CD4-positive, alpha-beta T cell treated with Interleukin-10 for 1 hour (primary cell): ENCODE measurements around the gene CCDC142.

Experiments used
- DNase-seq: peaks from one replicate; pipeline ENCODE4 v3.0.0-alpha.2; 2020

Gene CCDC142

GRCh38 chr2:74441690-74442482 is 40.9 kb downstream of the CCDC142 start, which contains the start of gene RTKN:
TSS of gene RTKN (minus strand) at chr2:74441937. CDS start at chr2:74441816, 121 bp downstream.
- peak; percentile 46 for DNase-seq

DNA sequence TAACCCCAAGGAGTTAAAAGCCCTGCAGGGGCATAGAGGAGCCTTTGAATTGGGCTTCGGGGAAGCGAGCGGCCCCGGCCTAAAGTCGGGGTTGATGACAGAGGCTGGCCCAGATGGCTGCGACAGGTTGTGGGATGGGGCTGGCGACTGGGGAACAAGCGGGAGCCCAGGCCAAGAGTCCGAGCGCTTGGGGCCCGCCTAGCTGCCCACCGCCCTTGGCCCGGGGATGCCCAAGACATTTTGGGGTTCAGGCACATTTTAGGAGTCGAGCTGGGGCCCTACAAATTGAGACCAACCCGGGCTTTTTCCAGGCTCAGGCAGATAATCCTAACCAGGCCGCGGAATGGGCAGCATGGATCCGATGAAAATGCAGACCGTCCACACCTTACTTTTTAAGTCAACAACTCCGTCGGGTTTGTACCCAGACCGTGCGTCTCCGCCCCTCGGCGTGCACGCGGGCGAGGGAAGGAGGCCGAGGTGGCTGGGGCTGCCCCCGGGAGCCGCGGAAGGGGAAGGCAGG is 41.6 kb downstream of the CCDC142 start:
- no peak for DNase-seq

- DNase-seq: peak; percentile 47
Observed at GRCh38 chr2:74440378-74441169, 42.2 kb downstream of the CCDC142 start.

DNA sequence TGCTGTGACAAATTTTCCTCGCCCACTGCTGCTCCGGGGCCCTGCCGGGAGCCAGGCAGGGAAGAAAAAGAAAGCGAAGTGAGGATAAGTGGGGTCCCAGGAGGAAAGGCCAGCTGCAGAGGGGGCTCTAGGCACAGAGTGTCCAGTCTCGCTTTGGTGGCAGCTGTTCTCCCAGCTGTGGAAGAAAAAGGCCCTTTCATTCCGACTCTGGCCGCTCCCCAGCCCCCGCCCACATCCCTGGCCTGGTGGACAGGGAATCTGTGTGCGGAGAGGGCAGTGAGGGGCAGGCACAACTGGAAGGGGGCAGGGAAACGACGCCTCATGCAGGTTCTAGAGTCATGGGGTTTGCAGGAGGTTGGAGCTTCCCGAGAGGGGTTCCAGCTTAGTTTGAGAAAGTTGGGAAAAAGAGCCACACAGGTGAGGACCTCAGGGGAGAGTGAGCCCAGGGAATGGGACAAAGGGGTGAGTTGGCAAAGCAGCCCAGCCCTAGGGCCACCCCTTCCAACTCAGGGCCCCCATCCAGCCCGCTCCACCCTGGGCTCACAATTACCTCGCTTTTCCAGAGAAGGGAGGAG is 42.9 kb downstream of the CCDC142 start:
- DNase-seq: no peak

- DNase-seq: no peak
Observed at GRCh38 chr2:74439373-74439772, 43.4 kb downstream of the CCDC142 start.

DNA sequence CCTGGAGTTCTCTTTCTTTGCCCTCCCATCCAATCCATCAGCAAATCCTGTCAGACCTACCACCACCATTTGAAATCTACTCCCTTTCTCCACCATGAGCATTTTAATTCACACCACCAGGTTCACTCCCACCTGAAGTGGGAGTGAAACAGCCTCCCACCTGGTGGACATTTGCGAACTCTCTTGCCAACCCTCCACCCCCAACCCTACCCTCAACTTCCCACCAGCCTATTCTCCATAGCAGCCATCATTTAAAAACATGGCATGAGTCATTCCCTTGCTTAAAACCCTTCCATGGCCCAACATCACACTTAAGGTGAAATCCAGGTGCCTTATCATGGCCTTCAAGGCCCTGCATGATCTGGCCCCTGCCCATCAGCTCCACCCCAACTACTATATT is 44.5 kb downstream of the CCDC142 start:
- no peak for DNase-seq

DNA sequence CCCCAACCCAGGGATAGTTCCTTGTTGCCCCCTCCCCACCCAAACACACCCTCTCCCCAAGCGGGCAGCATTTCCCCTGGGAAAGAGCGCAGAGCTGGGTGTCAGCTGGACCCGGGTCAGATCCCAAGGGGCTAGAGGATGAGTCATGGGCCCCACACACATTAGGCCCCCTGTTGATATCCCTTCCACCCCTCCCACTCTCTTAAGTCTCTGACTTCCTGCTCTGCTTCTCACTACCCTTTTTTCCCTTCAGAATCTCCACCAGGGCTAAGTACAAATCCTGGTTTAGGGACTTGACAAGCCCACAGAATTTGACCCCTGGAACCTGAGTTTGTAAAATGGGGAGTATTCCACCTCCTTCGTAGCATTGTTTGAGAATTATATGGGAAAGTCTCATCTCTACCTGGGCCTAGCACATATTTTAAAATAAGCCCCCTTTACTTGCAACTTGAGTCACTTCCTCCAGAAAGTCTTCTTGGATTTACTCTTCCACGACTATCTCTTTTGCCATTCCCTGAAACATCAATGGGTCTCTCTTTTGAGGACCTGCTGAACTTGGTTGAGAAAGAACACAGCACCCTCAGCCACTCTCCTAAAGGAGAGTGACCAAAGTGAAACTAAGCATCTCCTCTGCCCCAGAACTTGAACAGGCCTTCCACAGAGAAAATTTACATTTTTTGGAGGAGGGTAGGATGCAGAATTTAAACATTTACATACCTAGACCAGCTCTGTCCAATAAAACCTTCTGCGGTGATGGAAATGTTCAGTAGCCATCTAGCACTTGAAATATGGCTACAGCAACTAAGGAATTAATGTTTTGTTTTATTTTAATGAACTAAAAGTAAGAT is 45.7 kb downstream of the CCDC142 start:
- no peak for DNase-seq

- no peak for DNase-seq
Observed at GRCh38 chr2:74436111-74436805, 46.5 kb downstream of the CCDC142 start.

- no peak for DNase-seq
Observed at GRCh38 chr2:74430502-74430901, 52.3 kb downstream of the CCDC142 start.

DNA sequence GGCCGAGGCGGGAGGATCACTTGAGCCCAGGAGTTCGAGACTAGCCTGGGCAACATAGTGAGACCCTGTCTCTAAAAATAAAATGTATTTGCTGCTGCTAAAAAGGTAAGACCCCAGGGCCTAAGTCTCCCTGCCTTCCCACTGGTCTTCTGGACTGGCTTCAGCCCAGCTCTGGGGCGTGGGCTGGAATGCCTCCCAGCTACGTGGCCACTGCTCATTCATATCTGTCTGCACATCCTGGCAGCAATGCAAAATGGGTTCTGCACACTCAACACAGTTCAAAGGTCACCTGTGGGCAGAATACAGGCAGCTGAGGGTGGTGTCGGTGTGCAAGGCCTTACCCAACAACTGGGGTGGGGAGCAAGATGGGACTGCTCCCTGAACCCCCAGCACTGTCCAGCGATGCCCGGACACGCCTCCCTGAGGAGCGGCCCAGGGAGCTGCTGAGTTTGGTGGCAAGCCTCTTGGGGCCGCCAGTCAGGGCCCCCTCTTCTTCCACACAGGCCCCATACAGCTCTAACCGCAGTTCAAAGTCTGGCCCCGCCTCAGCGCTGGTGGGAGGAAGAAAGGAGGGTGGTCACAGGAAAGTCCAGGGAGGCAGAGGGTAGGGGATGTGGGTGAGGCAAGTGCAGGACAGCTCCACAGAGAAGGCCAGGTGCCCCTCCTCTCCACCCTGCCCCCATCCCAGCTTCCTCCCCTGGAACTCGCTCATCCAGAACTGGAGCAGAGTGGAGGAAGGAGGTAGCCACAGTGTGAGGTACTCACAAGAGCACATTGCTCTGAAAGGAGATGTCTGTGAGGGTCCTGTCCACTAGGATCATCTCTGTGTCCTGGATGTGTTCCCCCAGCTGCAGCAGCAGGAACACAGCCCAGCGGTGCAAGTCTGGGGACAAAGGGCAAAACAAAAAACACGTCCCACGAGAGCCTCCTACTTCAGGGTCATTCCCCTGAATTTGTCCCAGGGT is 53.0 kb downstream of the CCDC142 start:
- no peak for DNase-seq

GRCh38 chr2:74428675-74429074 is 54.1 kb downstream of the CCDC142 start:
- no peak for DNase-seq

DNA sequence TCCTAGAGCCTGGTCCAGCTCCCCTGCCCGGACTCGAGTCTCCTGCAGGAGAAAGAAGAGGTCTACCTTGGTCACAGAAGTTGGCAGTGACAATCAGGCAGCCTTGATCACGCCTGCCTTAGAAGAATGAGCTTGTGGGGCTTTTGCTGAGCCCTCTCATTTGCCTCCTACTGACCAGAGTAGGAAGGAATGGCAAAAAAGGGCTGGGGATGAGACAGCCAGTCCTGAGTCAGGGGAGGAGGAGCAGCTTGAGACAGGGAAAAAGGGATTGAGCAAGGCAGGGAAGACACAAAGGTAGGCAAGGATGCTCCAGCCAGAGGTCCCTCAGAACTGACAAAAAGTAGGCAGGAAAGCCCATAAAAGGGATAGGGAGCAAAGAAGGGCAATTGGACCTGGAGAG is 55.2 kb downstream of the CCDC142 start:
- DNase-seq: no peak

GRCh38 chr2:74426181-74426758 is 56.5 kb downstream of the CCDC142 start:
- DNase-seq: no peak

GRCh38 chr2:74425523-74425922 is 57.3 kb downstream of the CCDC142 start:
- DNase-seq: no peak

- no peak for DNase-seq
Observed at GRCh38 chr2:74424995-74425406, 57.8 kb downstream of the CCDC142 start.

GRCh38 chr2:74424139-74424992 is 58.4 kb downstream of the CCDC142 start:
- DNase-seq: no peak
